Mucosa of descending colon (tissue), 3 donors: Measurements from ENCODE around the gene DOCK9. TPM values are rescaled to one million over a fixed set of nuclear protein-coding genes. Genes with fewer than 3 reads are reported as not detected.

Experiments
- ATAC-seq: fragments of 200-7000 bp; cut with Tn5 transposase; one replicate; pipeline ENCODE4 v1.9.1; 2020; ENCODE audit warnings: mild to moderate bottlenecking, moderate library complexity
- DNase-seq, 3 donors: peaks; one replicate each; pipeline ENCODE4 v3.0.0-alpha.2; 2020
- H3K36me3 ChIP-seq: fragments of 200-600 bp; one replicate; pipeline ENCODE4 v1.8.0; 2021; ENCODE audit warnings: low read depth, mild to moderate bottlenecking
- H3K4me1 ChIP-seq: fragments of 200-600 bp; one replicate; pipeline ENCODE4 v1.8.0; 2021; ENCODE audit warnings: low read depth, mild to moderate bottlenecking
- H3K4me3 ChIP-seq: fragments of 200-600 bp; one replicate; pipeline ENCODE4 v1.8.0; 2021; ENCODE audit warnings: mild to moderate bottlenecking
- H3K9me3 ChIP-seq: fragments of 200-600 bp; one replicate; pipeline ENCODE4 v1.8.0; 2021; ENCODE audit warnings: mild to moderate bottlenecking
- intact Hi-C, 2 donors: fragments of 100-400 bp; cut with DNase I in 1 of 2; cut with micrococcal nuclease in 1 of 2; formaldehyde crosslinking; loops; one replicate each; pipeline versions ENCODE4 v1.11.0 to v1.11.1; 2022; cut with DNase I, micrococcal nuclease
- total RNA-seq, 3 donors: library from RNA; stranded (reverse); fragmentation: NEBNext Ultra II Directional in 2 of 3; extraction: Animal tissue kit (Norgen Biotek cat#: 25700) in 2 of 3; gene quantifications; one replicate each; pipeline versions ENCODE4 v1.2.1 to v1.2.4, GENCODE V29; 2021 to 2023
- TF ChIP-seq, protein P1 (sequence below): fragments of 200-600 bp; IDR thresholded peaks from one replicate; pipeline ENCODE4 v1.8.0; 2022; ENCODE audit warnings: antibody characterized with exemption, mild to moderate bottlenecking
- donor health status: DM: no; HTN: no; CAD: no; lungs with moderate emphysema.
- donor health status: DM: no; HTN: no; CAD: no.
- donor health status: DM: no; HTN: yes; CAD: no.

The DOCK9 gene
- total RNA-seq, 3 donors from 2014 or later: 52.0 to 136 (median 54.4) TPM

- Histone ChIP-seq H3K4me1 (no peaks in the 10 kb centered on the region), H3K9me3 (no peaks in the 10 kb centered on the region), H3K4me3 (no peak overlapping the region), H3K36me3 (no peaks in the 10 kb centered on the region)
- ATAC-seq (no peak), DNase-seq (no peak)
- intact Hi-C loops: no loop called here
- TF ChIP-seq, protein P1, sequence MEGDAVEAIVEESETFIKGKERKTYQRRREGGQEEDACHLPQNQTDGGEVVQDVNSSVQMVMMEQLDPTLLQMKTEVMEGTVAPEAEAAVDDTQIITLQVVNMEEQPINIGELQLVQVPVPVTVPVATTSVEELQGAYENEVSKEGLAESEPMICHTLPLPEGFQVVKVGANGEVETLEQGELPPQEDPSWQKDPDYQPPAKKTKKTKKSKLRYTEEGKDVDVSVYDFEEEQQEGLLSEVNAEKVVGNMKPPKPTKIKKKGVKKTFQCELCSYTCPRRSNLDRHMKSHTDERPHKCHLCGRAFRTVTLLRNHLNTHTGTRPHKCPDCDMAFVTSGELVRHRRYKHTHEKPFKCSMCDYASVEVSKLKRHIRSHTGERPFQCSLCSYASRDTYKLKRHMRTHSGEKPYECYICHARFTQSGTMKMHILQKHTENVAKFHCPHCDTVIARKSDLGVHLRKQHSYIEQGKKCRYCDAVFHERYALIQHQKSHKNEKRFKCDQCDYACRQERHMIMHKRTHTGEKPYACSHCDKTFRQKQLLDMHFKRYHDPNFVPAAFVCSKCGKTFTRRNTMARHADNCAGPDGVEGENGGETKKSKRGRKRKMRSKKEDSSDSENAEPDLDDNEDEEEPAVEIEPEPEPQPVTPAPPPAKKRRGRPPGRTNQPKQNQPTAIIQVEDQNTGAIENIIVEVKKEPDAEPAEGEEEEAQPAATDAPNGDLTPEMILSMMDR: no peak
These were observed 54.0 kb downstream of the DOCK9 start for GRCh38 chr13:98923641-98924397.

- no peaks in the 10 kb centered on the region for H3K4me1 ChIP-seq
- H3K4me3 ChIP-seq: no peak overlapping the region
- no peaks in the 10 kb centered on the region for H3K9me3 ChIP-seq
- intact Hi-C loops: no loop called here
- TF ChIP-seq, protein P1: no peak
- no peak for DNase-seq
- H3K36me3 ChIP-seq: no peaks in the 10 kb centered on the region
- ATAC-seq: no peak
These were observed 55.6 kb downstream of the DOCK9 start for GRCh38 chr13:98922306-98922705.

- ATAC-seq: no peak
- no peak for DNase-seq
- Histone ChIP-seq H3K36me3 (no peaks in the 10 kb centered on the region), H3K4me3 (no peak overlapping the region), H3K9me3 (no peaks in the 10 kb centered on the region), H3K4me1 (no peaks in the 10 kb centered on the region)
- TF ChIP-seq, protein P1: no peak
- intact Hi-C loops: no loop called here
These were observed 56.1 kb downstream of the DOCK9 start for GRCh38 chr13:98921786-98922185.

- no peak overlapping the region for H3K4me3 ChIP-seq
- H3K4me1 ChIP-seq: no peaks in the 10 kb centered on the region
- ATAC-seq (no peak), DNase-seq (no peak)
- intact Hi-C loops: no loop called here
- H3K36me3 ChIP-seq: no peaks in the 10 kb centered on the region
- TF ChIP-seq, protein P1: no peak
- no peaks in the 10 kb centered on the region for H3K9me3 ChIP-seq
These were observed 56.8 kb downstream of the DOCK9 start for GRCh38 chr13:98921015-98921580.

DNA sequence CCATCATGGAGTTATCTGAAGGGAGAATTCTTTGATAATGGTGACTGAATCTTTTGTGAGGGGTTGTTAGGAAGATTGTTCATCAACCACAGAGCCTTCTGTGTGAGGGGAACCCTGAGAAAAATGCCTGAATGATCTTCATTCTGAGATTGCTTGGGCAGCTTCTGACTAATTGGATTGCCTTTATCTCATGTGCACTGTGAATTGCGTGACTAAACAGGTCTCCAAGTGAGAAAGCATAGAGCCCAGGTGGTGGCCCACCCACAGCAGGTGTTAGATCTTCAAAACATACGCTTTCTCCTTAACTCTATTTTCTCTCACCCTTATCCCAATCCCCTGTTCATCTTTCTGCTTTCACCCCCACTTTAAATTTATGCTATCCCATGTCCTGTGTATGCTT, 58.3 kb downstream of the DOCK9 start:
- no peak for DNase-seq
- Histone ChIP-seq H3K4me3 (no peak overlapping the region), H3K4me1 (no peaks in the 10 kb centered on the region), H3K36me3 (no peaks in the 10 kb centered on the region), H3K9me3 (no peaks in the 10 kb centered on the region)
- intact Hi-C loops: no loop called here
- TF ChIP-seq, protein P1: no peak
- no peak for ATAC-seq
